GM19328 (cell line): ENCODE measurements around the gene MYRIP.
"Not testable (repeated sequence)": the region's sequence is repeated elsewhere in the genome, so short reads cannot be mapped to it uniquely, and the experiment has no call there.

Experiments
- ATAC-seq: cut with Tn5 transposase; IDR thresholded peaks from one replicate; pipeline ENCODE4 v1.9.1; 2021; ENCODE audit warnings: mild to moderate bottlenecking, moderate library complexity; ENCODE audit not compliant: unreplicated experiment

The MYRIP gene

GRCh38 chr3:40021338-40021737, 211.9 kb downstream of the MYRIP start:
- no peak for ATAC-seq

DNA sequence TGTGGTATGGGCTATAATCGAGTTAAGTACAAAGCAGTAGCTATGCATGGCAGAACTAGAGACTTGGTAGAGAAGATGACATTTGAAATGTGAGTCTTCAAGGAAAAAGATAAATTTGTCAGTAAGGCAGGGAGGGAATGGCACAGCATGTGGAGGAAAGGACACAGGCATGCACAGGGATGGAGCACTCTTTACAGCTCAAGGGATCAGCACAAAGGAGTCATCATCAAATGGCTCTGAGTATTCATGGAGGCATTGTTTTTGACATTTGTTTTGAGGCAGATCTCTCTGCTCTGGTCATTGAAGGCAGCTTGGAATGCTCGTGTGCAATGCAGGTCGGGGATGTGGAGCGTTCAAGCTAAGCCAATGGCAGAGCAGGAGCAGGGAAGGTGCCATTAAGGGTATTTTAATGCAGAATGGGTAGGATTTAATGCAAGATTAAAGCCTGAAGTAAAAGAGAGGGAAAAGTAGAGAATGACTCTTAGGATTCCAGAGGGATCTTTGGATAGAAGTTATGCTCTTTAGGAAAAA, 213.0 kb downstream of the MYRIP start:
- ATAC-seq = no peak

DNA sequence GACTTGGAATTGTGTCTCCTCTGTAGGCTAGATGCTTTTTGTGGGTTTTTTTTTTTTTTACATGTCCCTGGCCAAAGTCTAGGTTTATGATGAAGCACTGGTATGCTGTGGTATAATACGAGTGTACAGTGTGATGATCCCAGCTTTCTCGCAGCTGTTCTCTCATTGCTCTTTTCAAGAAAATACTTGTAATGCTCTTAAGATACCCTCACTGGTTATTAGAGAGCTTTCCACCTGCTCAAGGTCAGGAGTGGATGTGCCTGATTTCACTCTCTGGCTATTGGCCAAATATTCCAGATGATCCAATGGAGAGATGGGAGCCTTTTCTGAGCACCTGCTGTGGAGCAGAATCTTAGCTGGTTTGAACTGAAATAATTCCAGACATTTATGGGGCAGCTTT, 215.1 kb downstream of the MYRIP start:
- no peak for ATAC-seq

DNA sequence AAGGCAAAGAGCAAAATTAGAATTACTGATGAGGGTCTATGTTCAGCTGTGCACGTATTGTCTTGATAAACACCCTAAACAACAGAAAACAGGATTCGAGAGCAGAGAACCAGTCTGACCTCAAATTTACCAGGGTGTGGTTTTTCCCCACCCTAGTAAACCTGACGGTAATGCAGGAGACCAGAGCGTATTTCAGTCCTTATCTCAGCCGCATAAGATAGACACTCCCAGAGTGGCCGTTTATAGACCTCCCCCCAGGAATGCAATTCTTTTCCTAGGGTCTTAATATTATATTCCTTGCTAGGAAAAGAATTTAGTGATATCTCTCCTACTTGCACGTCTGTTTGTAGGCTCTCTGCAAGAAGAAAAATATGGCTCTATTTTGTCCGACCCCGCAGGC, 216.5 kb downstream of the MYRIP start:
- ATAC-seq = not testable (repeated sequence)

DNA sequence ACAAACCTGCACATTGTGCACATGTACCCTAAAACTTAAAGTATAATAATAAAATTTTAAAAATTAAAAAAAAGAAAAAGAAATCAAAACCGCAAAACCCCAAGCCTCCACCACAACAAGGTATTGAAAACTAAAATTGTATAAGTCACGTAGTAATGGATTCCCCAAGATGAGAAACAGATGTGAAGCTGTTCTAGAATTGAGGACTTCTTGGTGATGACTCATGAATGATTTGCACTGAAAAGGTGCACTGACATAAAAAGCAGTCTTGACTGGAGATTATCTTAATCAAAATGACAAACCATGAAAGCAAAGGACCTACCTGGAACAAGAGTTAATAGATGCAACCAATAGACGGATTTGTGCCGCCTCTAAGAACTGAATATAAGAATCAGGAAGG, 225.8 kb downstream of the MYRIP start:
- ATAC-seq = no peak

DNA sequence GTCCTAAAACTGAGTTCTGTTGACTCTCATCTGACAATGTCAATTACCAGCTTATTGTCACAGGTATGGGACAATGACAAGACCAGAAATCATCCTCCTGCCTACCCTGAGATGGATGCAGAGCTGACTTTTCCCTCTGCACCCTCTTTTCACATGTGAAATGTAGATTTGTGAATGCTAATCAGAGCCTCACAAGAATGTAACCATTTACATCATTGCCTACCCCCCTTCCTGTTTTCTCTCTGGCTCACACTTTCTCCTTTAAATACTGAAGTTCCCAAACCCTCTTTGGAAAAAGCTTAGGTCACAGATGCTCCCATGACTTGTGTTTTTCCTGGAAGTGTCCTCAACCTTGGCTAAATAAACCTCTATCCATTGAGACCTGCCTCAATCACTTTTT, 228.2 kb downstream of the MYRIP start:
- no peak for ATAC-seq

- no peak for ATAC-seq
Observed at GRCh38 chr3:40042752-40043443, 233.5 kb downstream of the MYRIP start.

DNA sequence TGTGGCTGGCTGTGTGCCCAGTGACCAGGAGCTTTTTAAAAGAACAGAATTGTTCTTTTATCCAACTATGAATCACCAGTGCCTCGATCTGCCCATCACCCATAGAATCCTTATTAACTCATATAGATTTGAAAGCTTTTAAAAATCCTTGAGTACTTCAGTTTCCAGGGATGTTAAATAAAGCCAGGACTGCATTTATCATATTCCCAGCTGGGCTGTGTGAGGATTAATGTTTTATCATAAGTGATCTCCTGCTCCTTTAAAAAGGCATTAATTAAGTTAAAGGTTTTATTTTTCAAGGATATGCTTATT, 234.0 kb downstream of the MYRIP start:
- ATAC-seq = no peak

DNA sequence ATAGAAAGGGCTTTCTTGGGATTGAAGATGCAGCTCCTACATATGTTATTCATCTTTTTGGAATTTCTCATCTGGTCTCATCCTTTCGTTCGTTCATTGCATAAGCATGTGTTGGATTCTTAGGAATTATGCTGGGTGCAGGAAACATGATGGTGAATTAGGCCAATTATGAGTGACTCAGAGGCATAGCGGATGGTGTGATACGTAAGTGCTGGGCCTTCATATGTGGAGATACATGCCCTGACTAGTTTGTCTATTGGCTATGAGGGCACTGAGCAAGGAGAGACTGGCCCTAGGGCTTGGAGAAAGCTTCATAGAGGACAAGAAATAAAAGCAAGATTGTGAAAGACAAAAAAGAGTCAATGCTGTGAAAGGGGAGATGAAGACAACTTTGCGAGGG, 235.1 kb downstream of the MYRIP start:
- ATAC-seq = no peak

DNA sequence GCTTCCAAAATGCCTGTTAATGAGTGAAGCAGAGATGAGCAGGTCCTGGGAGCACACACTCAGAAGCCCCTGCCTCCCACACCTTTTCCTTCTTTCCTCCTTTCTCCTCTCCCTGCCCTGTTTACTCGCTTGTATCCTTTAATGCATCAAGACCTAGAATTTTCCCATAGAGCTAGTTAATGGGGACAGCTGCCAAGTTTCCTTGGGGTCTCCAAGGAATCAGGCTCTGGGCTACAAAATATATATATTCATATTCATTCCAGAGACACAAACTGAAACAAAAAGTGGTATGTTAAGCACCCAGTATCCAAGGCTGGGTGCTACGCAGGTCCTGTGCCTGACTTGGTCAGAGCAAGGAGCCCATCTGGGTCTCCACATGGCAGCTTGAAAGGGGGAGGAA, 235.6 kb downstream of the MYRIP start:
- ATAC-seq = no peak

GRCh38 chr3:40046149-40046548, 236.7 kb downstream of the MYRIP start:
- no peak for ATAC-seq

GRCh38 chr3:40047406-40047805, 238.0 kb downstream of the MYRIP start:
- ATAC-seq = no peak

DNA sequence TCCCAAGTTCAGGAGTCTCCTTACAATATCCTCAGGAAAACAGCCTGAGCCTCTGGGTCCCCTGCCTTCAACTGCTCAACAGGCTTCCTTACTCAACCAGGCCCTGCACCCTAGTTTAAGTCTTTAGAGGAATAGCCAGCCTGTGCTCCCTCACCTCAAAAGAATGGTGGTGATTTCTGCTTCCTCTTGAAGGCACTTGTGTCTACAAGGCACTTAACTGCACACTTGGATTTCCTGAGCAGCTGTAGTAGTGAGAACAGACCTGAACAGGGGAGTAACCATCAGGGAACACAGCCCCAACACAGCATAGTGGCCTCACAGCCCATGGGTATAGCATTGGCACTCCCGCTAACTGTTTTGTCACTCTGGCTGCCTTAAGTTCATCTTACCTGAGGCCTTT, 244.3 kb downstream of the MYRIP start:
- ATAC-seq = no peak

DNA sequence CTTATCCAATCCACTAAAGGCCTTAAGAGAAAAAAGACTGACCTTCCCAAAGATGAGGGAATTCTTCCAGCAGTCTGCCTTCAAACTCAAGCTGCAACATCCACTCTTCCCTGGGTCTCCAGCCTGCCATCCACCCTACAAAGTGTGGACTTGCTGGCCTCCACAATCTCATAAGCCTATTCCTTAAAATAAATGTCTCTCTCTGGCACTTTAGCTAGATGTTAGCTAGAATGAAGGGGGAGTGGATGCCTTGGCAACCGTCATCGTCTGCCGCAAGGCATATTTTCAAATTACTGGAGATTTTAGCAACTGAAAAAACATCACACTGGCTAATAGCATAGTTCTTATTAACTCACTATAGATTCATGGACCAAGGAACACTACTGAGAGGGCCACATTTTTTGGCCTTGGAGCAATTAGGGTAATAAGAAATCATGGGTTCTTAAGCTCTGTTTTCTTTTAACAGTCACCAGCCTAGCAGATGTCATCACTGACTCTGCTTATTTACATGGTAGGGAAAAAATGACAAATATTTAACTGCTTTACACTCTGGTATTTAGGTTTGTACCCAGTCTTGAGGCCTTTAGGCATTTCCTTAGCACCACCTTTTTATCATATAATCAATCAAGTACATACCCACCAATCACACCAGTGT, 245.3 kb downstream of the MYRIP start:
- ATAC-seq = no peak

GRCh38 chr3:40055361-40055760, 246.0 kb downstream of the MYRIP start:
- no peak for ATAC-seq

DNA sequence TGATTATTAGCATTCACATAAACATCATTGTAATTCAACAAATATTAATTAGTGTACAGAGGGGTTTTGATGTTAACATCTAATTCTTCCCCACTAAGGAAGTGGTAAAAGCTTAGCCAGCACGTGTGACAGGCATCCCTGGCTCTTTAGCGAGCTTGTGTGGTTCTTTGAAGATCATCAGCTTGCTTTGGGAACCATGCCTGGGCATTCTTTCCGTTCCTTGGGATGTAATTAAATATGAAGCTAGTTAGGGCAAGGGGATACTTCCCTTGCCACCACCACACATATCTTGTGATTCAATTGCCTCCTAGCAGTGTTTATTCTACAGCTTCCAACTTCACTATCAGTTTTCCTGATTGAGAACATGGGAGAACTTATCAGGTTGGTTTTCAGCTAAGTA, 246.5 kb downstream of the MYRIP start:
- ATAC-seq = no peak

- no peak for ATAC-seq
Observed at GRCh38 chr3:40057077-40057476, 247.7 kb downstream of the MYRIP start.

DNA sequence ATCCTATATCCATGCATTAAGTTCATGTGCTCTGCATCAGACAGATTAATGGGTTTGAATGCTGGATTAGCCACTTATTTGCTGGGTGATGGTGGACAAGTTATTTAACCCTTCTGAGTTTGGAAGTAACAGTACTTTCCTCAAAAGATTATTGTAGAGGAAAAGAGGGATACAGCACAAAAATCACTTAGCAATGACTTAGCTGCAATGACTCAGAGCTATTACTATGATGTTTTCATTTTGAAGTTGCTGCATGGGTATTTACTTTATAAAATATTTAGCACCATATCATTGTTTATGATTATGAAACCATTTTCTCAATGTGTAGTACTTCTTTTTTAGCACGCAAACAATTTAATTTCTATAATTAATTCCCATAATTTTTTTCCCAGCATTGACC, 248.4 kb downstream of the MYRIP start:
- no peak for ATAC-seq

GRCh38 chr3:40068636-40069035, 259.2 kb downstream of the MYRIP start:
- ATAC-seq = no peak

- ATAC-seq = no peak
Observed at GRCh38 chr3:40070816-40071215, 261.4 kb downstream of the MYRIP start.

GRCh38 chr3:40071683-40072238, 262.4 kb downstream of the MYRIP start:
- ATAC-seq = no peak

DNA sequence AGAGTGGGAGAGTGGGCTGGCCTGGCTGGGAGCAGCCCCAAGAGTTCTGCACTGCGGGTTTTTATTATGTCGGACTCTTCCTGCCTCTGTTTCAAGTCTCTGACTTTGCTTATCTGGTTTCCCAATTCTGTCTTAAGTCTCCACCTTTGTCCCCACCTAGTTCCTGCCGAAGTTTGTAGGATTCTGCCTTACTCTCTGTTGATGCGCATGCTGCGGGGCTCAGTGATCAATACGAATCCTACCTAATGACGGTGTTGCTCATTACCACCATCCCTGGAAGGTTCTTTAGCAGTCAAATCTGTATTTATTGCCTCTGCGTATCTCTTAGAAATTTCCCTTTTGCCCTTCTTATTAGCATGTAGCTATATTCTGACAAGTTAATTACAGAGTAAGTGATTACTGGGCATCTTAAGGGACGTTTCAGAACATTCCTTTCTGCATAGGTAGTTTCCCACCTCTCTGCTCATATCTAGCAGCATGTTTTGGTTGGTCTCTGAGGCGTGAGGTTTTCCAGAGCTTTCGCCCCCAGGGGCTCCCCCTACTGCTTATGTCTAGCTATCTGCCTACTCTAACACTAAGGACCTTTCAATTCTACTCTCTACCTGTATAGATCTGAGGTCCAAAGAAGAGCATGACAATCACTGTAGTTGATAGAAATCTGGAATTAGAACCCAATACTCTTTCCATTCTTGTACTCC, 264.1 kb downstream of the MYRIP start:
- no peak for ATAC-seq
